HG03196 (cell line): ENCODE results near the gene ATOSA.
A peak's percentile ranks its signal among the peaks of the same experiment; 100 is the strongest.

Source experiments
- ATAC-seq: cut with Tn5 transposase; IDR thresholded peaks from one replicate; pipeline ENCODE4 v1.9.1; 2021; ENCODE audit not compliant: unreplicated experiment

The ATOSA gene

GRCh38 chr15:52679232-52680040, at the start of gene ATOSA:
TSS of gene ATOSA (minus strand) at chr15:52679388. CDS start at chr15:52678021, 1,367 bp downstream.
- peak; percentile 68 for ATAC-seq

- ATAC-seq = no peak
Observed at GRCh38 chr15:52728899-52729298, 49.7 kb upstream of the ATOSA start.

GRCh38 chr15:52727815-52728214, 48.6 kb upstream of the ATOSA start:
- no peak for ATAC-seq

- ATAC-seq = no peak
Observed at GRCh38 chr15:52726195-52726594, 47.0 kb upstream of the ATOSA start.

- ATAC-seq = no peak
Observed at GRCh38 chr15:52718551-52718950, 39.4 kb upstream of the ATOSA start.

- no peak for ATAC-seq
Observed at GRCh38 chr15:52717924-52718323, 38.7 kb upstream of the ATOSA start.

GRCh38 chr15:52717481-52717880, 38.3 kb upstream of the ATOSA start:
- no peak for ATAC-seq

- no peak for ATAC-seq
Observed at GRCh38 chr15:52716536-52716935, 37.3 kb upstream of the ATOSA start.

GRCh38 chr15:52715411-52715810, 36.2 kb upstream of the ATOSA start:
- no peak for ATAC-seq

GRCh38 chr15:52714968-52715367, 35.8 kb upstream of the ATOSA start:
- no peak for ATAC-seq

GRCh38 chr15:52710708-52711389, 31.7 kb upstream of the ATOSA start:
- ATAC-seq = no peak

- peak; percentile 30 for ATAC-seq
Observed at GRCh38 chr15:52710050-52710707, 31.0 kb upstream of the ATOSA start.

GRCh38 chr15:52709187-52709981, 30.2 kb upstream of the ATOSA start:
- ATAC-seq = peak; percentile 81

- ATAC-seq = no peak
Observed at GRCh38 chr15:52706091-52706490, 26.9 kb upstream of the ATOSA start.

GRCh38 chr15:52702390-52702789, 23.2 kb upstream of the ATOSA start:
- ATAC-seq = no peak

GRCh38 chr15:52699457-52699856, 20.3 kb upstream of the ATOSA start:
- ATAC-seq = no peak

- no peak for ATAC-seq
Observed at GRCh38 chr15:52698514-52698913, 19.3 kb upstream of the ATOSA start.

- ATAC-seq = no peak
Observed at GRCh38 chr15:52697051-52697450, 17.9 kb upstream of the ATOSA start.

- ATAC-seq = no peak
Observed at GRCh38 chr15:52695154-52695553, 16.0 kb upstream of the ATOSA start.

GRCh38 chr15:52689562-52689961, 10.4 kb upstream of the ATOSA start:
- ATAC-seq = no peak

- ATAC-seq = peak; percentile 43
Observed at GRCh38 chr15:52683580-52683979, 4.4 kb upstream of the ATOSA start.
